IMR-90 (cell line): ENCODE results near the gene TPCN1. TPM values are rescaled to one million over a fixed set of nuclear protein-coding genes. Genes with fewer than 3 reads are reported as not detected.

Source experiments
- ATAC-seq: fragments of 200-7000 bp; cut with Tn5 transposase; 2 replicates; pipeline ENCODE4 v1.9.1; 2020; ENCODE audit warnings: low read depth, mild to moderate bottlenecking, moderate library complexity
- BruUV-seq: library from RNA; stranded (reverse); fragments of 400-500 nt; replicated peaks from 2 replicates; lab custom pipeline; 2021; lab: Mats Ljungman, UMichigan
- CTCF ChIA-PET: fragments of 300-600 bp; formaldehyde crosslinking; extraction: SDS; loops from one replicate; lab custom pipeline; 2021; ENCODE audit warnings: antibody characterized with exemption; lab: Yijun Ruan, JAX
- POLR2A ChIA-PET: fragments of 300-600 bp; sonication (Branson Sonifier 250); formaldehyde crosslinking; loops from one replicate; lab custom pipeline; 2022; ENCODE audit warnings: antibody characterized with exemption; ENCODE audit not compliant: unreplicated experiment; lab: Charles Lee
- DNase-seq: peaks from one replicate; pipeline ENCODE4 v3.0.0; 2013
- H2AFZ ChIP-seq: replicated peaks from 2 replicates; pipeline ENCODE3; 2013; ENCODE audit warnings: low read length, mild to moderate bottlenecking; ENCODE audit not compliant: poor library complexity
- H2AK5ac ChIP-seq: 2 replicates; pipeline ENCODE4 v1.6.1; 2013; ENCODE audit warnings: low read depth, low read length, inconsistent platforms
- H2AK9ac ChIP-seq: replicated peaks from 2 replicates; pipeline ENCODE3; 2013; ENCODE audit warnings: mild to moderate bottlenecking, low read depth, low read length, moderate library complexity; ENCODE audit not compliant: poor library complexity
- H2BK120ac ChIP-seq: 2 replicates; pipeline ENCODE4 v1.6.1; 2013; ENCODE audit warnings: low read depth, low read length, inconsistent platforms
- H2BK15ac ChIP-seq: 3 replicates; pipeline ENCODE4 v1.6.1; 2013; ENCODE audit warnings: low read depth, low read length, inconsistent platforms
- H2BK20ac ChIP-seq: 2 replicates; pipeline ENCODE4 v1.6.1; 2013; ENCODE audit warnings: low read depth, mild to moderate bottlenecking, inconsistent platforms, low read length, moderate library complexity
- H2BK5ac ChIP-seq: 2 replicates; pipeline ENCODE4 v1.6.1; 2013; ENCODE audit warnings: mild to moderate bottlenecking, low read depth, low read length, inconsistent platforms; ENCODE audit not compliant: poor library complexity, severe bottlenecking
- H3K14ac ChIP-seq: replicated peaks from 2 replicates; pipeline ENCODE4 v1.6.1; 2013; ENCODE audit warnings: low read depth, low read length, inconsistent platforms
- H3K18ac ChIP-seq: 2 replicates; pipeline ENCODE4 v1.6.1; 2013; ENCODE audit warnings: low read depth, low read length, control low read depth
- H3K23ac ChIP-seq: 2 replicates; pipeline ENCODE4 v1.6.1; 2013; ENCODE audit warnings: low read depth, low read length, inconsistent platforms
- H3K27ac ChIP-seq: 2 replicates; pipeline ENCODE4 v1.5.1; 2013; ENCODE audit warnings: mild to moderate bottlenecking, control low read depth, low read length; ENCODE audit not compliant: insufficient read depth
- H3K27me3 ChIP-seq: 2 replicates; pipeline ENCODE4 v1.6.1; 2013; ENCODE audit warnings: low read length; ENCODE audit not compliant: control insufficient read depth, insufficient read depth
- H3K36me3 ChIP-seq: 2 replicates; pipeline ENCODE4 v1.6.1; 2013; ENCODE audit warnings: low read length, mixed read lengths; ENCODE audit not compliant: control insufficient read depth, insufficient read depth
- H3K4ac ChIP-seq: 2 replicates; pipeline ENCODE4 v1.6.1; 2013; ENCODE audit warnings: low read depth, low read length, inconsistent platforms
- H3K4me1 ChIP-seq: 2 replicates; pipeline ENCODE4 v1.6.1; 2013; ENCODE audit warnings: low read length, mixed read lengths; ENCODE audit not compliant: control insufficient read depth, insufficient read depth
- H3K4me2 ChIP-seq: 2 replicates; pipeline ENCODE4 v1.6.1; 2013; ENCODE audit warnings: low read depth, mild to moderate bottlenecking, control low read depth, low read length, moderate library complexity
- H3K4me3 ChIP-seq: 2 replicates; pipeline ENCODE4 v1.5.1; 2013; ENCODE audit warnings: low read depth, mild to moderate bottlenecking, control low read depth, low read length, moderate library complexity; ENCODE audit not compliant: insufficient read depth
- H3K56ac ChIP-seq: 2 replicates; pipeline ENCODE4 v1.6.1; 2013; ENCODE audit warnings: low read length, inconsistent platforms; ENCODE audit not compliant: insufficient read depth; ENCODE audit errors: extremely low read depth
- H3K79me1 ChIP-seq, 2 experiments: 2 replicates each; pipeline ENCODE4 v1.6.1; 2013; ENCODE audit warnings: low read length in 2 of 2, inconsistent platforms in 1 of 2, low read depth in 1 of 2
- H3K9ac ChIP-seq: 2 replicates; pipeline ENCODE4 v1.6.1; 2013; ENCODE audit warnings: low read depth, low read length, control low read depth
- H3K9me1 ChIP-seq: 2 replicates; pipeline ENCODE4 v1.6.1; 2013; ENCODE audit warnings: low read length, inconsistent platforms; ENCODE audit not compliant: insufficient read depth
- H3K9me3 ChIP-seq: 2 replicates; pipeline ENCODE4 v1.6.1; 2013; ENCODE audit warnings: low read length; ENCODE audit not compliant: control insufficient read depth, insufficient read depth
- H4K20me1 ChIP-seq: 2 replicates; pipeline ENCODE4 v1.6.1; 2013; ENCODE audit warnings: low read length, inconsistent platforms; ENCODE audit not compliant: insufficient read depth
- H4K5ac ChIP-seq: 2 replicates; pipeline ENCODE4 v1.6.1; 2013; ENCODE audit warnings: mild to moderate bottlenecking, low read depth, low read length, control low read depth
- H4K8ac ChIP-seq, 2 experiments: 2 replicates each; pipeline ENCODE4 v1.6.1; 2013; ENCODE audit warnings: low read depth in 2 of 2, low read length in 2 of 2, control low read depth in 1 of 2, inconsistent platforms in 1 of 2
- H4K91ac ChIP-seq: 2 replicates; pipeline ENCODE4 v1.6.1; 2013; ENCODE audit warnings: low read depth, low read length, inconsistent platforms; ENCODE audit not compliant: insufficient read depth
- MAFK ChIP-seq: IDR thresholded peaks from 2 replicates; pipeline ENCODE4 v1.6.1; 2012; ENCODE audit warnings: low read depth, low read length, improper control_type of control experiment
- RAD21 ChIP-seq: IDR thresholded peaks from 2 replicates; pipeline ENCODE4 v1.6.1; 2012; ENCODE audit warnings: low read length, improper control_type of control experiment
- RCOR1 ChIP-seq: IDR thresholded peaks from 2 replicates; pipeline ENCODE4 v1.6.1; 2012; ENCODE audit warnings: mild to moderate bottlenecking, low read length, improper control_type of control experiment; ENCODE audit not compliant: insufficient replicate concordance
- WGBS, 2 experiments: methylation state at CpG; one replicate each; pipeline versions ENCODE4 v1.1.5 to v1.1.7; 2013; ENCODE audit warnings: missing lambda C conversion rate in 2 of 2; ENCODE audit not compliant: insufficient read length in 1 of 2; ENCODE audit errors: extremely low coverage in 2 of 2; 5-methylcytosine and 5-hydroxymethylcytosine counted together
- dilution Hi-C: fragments of 300-500 bp; cut with HindIII; formaldehyde crosslinking; loops from one replicate; pipeline ENCODE4 v1.14.3; 2018; ENCODE audit warnings: low sequenced_read_pairs; ENCODE audit not compliant: unreplicated experiment
- in situ Hi-C: fragments of 300-500 bp; cut with MboI; formaldehyde crosslinking; loops from 3 replicates; pipeline ENCODE4 v1.14.3; 2019; ENCODE audit warnings: low sequenced_read_pairs, inconsistent platforms, mixed read lengths
- intact Hi-C: fragments of 100-400 bp; cut with micrococcal nuclease; formaldehyde crosslinking; loops from 2 replicates; pipeline ENCODE4 v1.10.0; 2022
- polyA plus RNA-seq, 3 experiments: library from polyadenylated mRNA; depleted of rRNA; stranded (reverse); fragments of >200 nt; gene quantifications; 2 replicates each; pipeline ENCODE4 v1.2.3, GENCODE V29; 2012; ENCODE audit warnings: low replicate concordance in 1 of 3
- total RNA-seq: library from RNA; depleted of rRNA; stranded (reverse); fragments of >200 nt; gene quantifications from 2 replicates; pipeline ENCODE4 v1.2.3, GENCODE V29; 2012

Gene TPCN1
- total and polyA plus RNA-seq, 2 of the 4 experiments (the other 2 are of a cell fraction) = 2.0 to 13.2 TPM

DNA sequence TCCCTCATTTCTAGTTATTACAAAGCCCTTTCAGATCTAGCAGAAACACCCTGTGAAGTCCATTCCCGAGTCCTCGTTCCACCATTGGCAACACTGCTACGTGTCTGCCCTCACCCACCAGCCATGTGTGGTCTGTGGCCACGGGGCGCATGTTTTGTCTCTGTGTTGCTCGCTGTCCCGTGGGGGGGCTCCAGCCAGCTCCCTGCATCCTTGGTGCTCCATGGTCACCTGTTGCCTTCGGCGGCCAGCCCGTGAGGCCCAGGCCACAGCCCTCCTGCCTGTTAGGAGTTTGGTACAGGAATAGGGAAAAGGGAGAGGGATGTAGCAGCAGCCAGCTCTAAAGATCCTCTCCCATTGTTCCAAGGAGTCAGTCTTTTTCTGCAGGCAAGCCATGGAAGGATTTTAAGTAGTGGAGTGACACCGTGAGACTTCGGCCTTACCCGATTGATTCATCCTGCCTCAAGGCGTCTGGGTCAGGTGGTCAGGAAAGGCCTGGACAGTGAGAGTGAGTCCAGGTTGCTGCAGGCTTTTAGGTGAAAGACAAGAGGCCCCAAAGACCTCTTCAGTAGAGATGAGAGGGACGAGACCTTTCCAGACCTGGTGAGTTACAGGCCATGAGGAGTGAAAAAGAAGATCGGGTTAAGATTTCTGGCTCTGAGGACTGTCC lies 30.3 kb downstream of the TPCN1 start:
- no peak for DNase-seq
- no peak for ATAC-seq
- no CpG with 5 or more reads among the region's 16 CpGs for WGBS, 2 experiments
- ChIA-PET POLR2A (no interaction called here), CTCF (no interaction called here)
- no peak overlapping the region; the same call in 1 of the 2 replicates for H3K56ac ChIP-seq
- H3K9me3 ChIP-seq = peaks cover 2% of the 10 kb centered on the region; the same call in 1 of the 2 replicates
- no peak overlapping the region for H4K5ac ChIP-seq
- H3K4me2 ChIP-seq = no peak overlapping the region
- no peak for TF ChIP-seq MAFK
- TF ChIP-seq RAD21 = no peak
- TF ChIP-seq RCOR1 = no peak
- H4K20me1 ChIP-seq = no peaks in the 10 kb centered on the region
- H4K91ac ChIP-seq = no peak overlapping the region
- no peak overlapping the region for H2BK20ac ChIP-seq
- no peak overlapping the region for H3K18ac ChIP-seq
- H3K27ac ChIP-seq = no peak overlapping the region
- BruUV-seq = no TSS peak
- H2BK15ac ChIP-seq = no peak overlapping the region
- no peak overlapping the region for H2BK120ac ChIP-seq
- in situ Hi-C loops = no loop called here
- intact Hi-C loops = no loop called here
- no peak overlapping the region for H3K14ac ChIP-seq
- dilution Hi-C loops = no loop called here
- no peak overlapping the region for H2AK9ac ChIP-seq
- H2AFZ ChIP-seq = no peak overlapping the region
- H2AK5ac ChIP-seq = no peak overlapping the region
- H3K27me3 ChIP-seq = no peaks in the 10 kb centered on the region
- no peak overlapping the region for H3K9ac ChIP-seq
- no peak overlapping the region for H3K23ac ChIP-seq
- peaks cover 1% of the 10 kb centered on the region; the same call in 1 of the 2 replicates for H3K36me3 ChIP-seq
- no peak overlapping the region for H2BK5ac ChIP-seq
- H3K9me1 ChIP-seq = peaks cover 11% of the 10 kb centered on the region; the same call in 1 of the 2 replicates
- H3K4ac ChIP-seq = no peak overlapping the region
- H4K8ac ChIP-seq = no peak overlapping the region
- H3K4me3 ChIP-seq = no peak overlapping the region
- H3K4me1 ChIP-seq = peaks cover 6% of the 10 kb centered on the region
- 0 out of 4 replicates have a peak, but pooled peaks cover 0 to 5% of the 10 kb centered on the region in 2 experiments for H3K79me1 ChIP-seq
